HG03066 (cell line): ENCODE data around the gene PKD1.
"Not testable (repeated sequence)": the region's sequence is repeated elsewhere in the genome, so short reads cannot be mapped to it uniquely, and the experiment has no call there.

Source experiments
- ATAC-seq: cut with Tn5 transposase; IDR thresholded peaks from one replicate; pipeline ENCODE4 v1.9.1; 2021; ENCODE audit warnings: low read depth; ENCODE audit not compliant: unreplicated experiment

Gene PKD1

DNA sequence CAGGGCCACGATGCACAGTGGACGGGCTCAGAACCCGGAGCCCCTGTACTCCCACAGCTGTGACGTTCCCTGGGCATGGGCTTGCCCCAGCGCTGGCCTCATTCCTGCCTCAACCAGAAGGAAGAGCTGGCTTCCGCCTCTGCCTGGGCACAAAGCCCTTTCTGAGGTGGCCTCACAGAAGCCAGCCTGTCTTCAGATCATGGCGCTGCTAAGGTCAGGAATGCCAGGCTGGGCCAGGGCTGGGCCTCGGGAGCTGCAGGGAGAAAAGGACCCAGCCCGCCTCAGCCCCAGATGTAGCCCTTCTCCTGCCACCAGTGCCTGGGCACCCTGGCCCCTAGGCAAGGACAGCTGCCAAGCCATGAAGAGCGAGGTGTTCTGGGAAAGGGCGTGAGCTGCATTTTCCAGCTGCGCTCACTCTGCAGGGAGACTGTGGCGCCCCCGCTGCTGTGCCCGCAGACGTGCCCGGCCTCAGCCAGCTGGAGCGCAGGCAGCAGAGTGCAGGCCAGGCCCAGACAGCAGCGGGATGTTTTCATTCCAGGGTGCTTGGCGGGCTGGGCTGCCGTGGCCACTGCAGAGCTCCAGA lies 9.4 kb downstream of the PKD1 start:
- ATAC-seq: not testable (repeated sequence)

DNA sequence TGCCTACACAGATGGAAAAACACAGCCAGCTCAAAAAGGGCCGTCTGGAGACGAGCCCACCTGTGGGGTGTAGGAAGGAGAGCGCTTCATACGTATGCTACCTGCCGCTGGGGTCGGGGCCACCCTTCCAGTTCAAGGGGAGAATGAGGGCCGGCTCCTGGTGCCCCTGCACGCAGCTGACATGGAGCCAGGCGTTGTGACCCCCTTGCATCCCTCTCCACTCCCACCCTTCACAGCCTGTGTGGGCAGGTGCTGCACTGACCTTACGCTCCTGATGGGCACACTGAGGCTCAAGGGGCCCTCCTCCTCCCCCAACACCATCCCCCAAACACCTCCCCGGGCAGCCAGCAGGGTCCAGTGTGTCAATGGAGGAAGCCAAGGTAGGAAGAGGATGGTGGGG lies 10.1 kb downstream of the PKD1 start:
- not testable (repeated sequence) for ATAC-seq

DNA sequence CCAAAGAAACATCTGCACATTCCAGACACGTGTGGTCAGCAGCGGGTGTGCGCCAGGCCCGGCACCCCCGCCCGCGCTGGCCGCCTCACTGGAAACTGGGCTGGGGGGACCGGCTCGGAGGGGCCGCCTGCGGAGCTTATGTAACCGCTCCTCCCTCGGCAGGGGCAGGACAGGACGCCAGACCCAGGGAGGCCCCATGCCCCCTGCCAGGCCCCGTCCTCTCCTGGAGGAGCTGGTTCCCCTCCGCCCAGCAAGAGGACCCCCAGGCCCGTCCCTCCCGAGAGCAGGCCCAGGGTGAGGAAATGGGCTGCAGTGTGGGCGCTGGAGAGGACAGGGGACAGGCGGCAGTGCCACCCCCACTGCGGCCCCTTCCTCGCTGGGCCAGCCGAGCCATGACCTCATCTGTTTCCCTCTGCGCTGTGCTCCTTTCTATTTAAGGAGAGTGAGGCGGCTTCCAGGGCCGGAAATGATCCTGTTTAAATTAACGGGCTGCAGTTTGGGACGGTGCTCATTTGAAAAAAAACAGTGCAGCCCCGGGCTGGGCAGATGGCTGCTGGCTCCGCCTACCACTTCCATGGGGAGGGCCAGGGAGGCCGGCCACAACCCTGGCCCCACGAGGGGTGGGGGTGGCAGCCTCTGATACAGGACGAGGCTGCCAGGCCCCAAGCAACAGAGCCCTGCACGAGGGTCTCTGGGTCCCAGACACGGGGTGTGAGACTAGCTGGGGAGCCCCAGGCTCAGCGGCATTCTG lies 10.8 kb downstream of the PKD1 start:
- not testable (repeated sequence) for ATAC-seq

DNA sequence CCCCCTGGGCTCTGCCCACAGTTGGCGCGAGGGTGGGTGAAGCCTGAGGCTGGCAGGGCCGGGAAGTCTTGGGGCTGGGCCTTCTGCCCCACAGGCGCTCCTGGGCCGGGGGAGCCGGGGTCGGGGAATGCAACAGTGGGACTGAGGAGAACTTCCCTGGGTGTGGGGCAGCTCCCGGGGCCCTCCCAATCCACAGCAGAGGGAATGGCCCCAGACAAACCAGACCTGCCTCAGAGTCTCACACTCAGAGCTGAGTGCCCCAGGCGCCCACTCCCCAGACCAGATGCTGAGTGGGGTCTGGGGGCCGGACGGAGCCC lies 11.4 kb downstream of the PKD1 start:
- ATAC-seq: not testable (repeated sequence)

DNA sequence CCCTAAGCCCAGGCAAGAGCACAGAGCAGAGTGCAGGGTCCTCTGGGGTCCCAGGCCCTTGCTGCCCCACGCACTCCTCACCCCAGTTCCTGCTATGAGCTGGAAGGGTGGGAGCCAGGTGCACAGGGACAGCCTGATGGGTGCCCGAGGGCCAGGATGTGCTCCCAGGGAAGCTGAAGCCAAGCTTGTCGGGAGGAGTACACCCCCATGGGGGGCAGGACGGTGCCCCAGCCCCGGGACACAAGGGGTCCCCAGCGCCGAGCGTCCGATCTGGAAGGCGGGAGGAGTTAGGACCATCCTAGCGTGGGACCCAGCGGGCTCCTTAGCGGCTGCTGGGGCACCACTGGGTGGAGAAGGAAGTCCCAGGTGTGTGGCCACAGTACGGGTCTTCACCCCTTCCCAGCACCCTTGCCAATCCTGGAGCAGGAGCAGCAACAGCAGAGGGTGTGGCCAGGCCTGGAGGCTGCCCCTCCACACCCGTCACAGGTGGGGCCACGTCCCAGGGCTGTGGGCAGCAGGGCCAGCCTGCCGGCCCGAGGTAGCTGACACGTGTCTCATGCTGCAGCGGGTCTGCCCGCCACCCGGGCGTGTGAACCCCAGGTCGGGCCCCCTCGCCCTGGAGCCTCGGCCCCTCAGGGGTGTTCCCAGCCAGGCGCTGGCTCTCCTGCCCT lies 11.9 kb downstream of the PKD1 start:
- ATAC-seq: not testable (repeated sequence)

DNA sequence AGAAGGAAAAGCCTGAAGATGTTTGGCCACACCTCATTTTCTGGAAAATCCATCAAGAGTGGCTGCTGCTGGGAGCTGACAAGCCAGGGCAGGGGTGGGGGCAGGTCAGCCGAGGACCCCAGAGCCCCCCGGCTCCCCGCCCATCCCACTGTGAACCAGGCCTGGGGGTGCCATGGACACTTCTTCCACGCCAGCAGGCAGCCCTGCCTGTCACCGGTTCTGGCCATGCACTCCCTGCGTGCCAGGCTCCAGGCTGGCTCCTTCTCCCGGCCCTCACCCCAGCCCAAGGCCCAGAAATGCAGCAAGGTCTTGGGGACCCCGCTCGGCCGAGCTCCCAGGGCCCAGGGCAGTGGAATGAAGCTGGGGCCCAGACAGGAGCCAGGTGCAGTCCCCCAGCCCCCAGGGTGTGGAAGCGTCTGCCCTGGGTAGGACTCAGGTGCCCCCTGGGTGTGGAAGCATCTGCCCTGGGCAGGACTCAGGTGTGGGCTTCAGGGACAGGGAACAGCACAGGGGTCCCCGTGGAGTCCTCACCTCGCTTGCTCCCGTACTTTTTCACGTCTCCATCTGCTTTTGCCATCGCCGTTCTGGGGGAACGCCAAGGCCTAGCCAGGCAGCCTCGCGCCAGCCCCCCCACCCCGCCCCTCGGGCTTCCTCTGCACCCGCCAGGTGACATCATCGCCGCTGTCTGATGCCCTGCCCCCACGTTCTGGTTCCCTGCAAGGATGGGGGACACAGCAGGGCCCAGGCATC lies 12.6 kb downstream of the PKD1 start:
- ATAC-seq: not testable (repeated sequence)

DNA sequence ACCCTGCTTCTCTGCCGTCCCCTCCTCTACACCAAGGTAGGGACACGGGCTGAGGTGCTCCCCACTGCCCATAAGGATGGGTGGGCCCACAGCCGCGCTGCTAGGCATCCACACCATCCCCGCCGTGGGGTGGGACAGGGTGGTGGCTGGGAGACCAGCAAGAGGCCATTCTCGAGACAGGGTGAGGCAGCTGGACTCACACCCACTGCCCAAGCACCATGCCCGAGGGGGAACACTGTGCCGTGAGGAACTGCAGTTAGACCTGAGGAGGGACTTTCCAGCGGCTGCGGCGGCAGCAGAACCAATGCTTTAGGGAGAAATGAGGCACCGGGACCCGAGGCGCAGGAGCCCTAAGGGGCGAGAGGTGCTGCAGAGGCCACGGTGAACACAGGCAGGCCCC lies 13.3 kb downstream of the PKD1 start:
- no peak for ATAC-seq

DNA sequence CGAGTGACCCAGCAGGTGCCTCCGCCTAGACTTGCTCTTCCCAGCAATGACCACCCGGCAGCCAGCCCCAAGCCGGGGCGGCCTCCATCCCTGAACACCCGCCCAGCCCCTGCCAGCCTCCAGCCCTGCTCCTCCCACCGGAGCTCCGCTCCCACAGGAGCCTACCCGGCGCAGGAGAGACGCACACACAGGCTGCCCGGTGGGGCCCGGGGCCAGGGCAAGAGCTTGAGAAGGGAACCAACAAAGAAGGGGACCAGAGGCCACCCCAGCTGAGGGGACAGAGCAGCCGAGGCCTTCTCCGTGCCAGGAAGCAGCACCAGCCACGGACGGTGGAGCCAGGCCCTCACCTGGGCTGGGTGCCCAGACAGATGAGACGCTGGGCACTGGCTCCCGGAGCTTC lies 13.8 kb downstream of the PKD1 start:
- ATAC-seq: no peak

DNA sequence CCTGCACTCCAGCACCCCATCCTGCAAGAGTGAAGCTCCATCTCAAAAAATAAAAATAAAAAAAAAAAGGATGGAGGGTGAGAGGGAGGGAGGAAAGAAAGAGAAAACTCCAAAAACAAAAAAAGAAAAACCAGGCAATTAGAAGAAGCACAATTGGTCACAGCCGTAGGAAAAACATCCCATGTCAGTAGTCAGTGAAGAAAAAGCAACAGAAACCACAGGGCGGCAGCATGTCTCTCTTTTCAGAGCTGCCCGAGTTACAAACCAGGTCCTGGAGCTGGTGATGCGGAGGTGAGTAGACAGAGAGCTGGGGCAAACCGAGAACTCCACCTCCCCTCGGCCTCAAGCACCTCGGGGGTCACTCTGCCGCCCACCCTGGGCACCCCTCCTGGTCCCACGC lies 14.4 kb downstream of the PKD1 start:
- not testable (repeated sequence) for ATAC-seq

DNA sequence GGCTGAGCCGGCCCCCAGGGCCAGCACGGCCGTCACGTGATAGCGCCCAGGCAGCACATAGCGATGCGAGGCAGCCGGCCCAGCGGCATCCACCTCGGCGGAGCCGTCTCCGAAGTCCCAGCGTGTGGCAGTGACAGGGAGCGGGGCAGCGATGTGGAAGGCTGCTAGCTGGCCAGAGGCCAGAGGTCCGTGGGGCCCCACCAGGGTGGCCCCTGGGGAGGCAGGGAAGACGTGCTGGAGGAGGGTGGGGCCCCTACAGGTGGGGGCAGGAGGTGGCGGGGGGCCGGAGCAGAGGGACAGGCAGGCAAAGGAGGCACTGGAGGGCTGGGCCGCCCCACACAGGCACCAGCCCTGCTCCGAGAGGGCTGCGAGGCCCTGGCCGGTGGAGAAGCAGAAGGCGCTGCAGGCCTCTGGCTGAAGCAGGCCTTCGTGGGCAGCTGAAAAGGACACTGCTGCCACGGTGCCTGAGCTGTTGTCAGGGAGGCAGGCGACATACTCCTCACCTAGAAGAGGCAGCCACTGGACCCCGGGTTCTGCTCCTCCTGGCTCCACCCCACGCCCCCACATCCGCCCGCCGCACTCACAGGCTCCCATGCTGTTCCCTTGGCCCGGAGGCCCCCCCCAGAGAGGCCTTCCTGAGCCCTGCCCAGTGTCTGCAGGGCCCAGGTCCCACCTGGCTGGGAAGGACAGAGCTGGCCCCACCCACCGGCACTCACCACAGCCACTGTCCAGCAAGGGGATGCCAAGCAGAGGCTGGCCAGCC lies 17.6 kb downstream of the PKD1 start:
- ATAC-seq: not testable (repeated sequence)

DNA sequence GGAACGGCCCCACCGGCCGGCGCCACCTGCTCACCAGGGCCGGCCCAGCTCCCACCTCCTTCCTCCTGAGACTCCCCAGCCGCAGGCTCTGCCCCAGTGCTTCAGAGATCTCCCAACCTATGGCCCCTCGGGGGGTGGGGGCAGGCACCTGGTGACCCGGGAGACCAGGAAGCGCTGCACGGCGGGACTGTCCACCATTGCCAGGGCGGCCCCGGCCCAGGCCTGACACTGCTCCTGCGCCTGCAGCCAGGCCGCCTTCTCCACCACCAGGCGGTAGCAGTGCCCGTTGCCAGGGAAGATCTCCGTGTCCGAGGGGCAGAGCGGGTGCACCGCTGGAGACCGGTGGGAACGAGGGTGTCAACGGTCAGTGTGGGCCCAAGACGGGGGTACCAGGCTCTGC lies 18.4 kb downstream of the PKD1 start:
- ATAC-seq: not testable (repeated sequence)

DNA sequence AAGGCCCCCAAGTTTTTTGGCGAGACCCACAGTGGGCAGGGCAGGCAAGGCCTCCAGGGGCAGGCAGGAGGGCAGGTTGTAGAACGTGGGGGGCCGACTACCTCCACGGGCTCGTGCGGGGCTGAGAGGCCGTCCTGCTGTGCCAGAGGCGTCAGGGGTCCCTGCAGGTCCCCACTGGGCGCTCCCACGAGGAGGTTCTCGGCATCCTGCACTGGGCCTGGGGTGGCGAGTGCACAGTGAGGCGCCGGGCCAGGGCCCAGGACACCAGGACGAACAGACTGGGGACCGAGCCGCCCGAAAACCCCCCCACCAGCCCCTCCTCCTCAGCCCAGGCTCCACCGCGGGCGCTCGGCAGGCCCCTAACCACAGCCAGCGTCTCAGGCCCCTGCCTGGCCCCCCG lies 19.3 kb downstream of the PKD1 start:
- not testable (repeated sequence) for ATAC-seq

DNA sequence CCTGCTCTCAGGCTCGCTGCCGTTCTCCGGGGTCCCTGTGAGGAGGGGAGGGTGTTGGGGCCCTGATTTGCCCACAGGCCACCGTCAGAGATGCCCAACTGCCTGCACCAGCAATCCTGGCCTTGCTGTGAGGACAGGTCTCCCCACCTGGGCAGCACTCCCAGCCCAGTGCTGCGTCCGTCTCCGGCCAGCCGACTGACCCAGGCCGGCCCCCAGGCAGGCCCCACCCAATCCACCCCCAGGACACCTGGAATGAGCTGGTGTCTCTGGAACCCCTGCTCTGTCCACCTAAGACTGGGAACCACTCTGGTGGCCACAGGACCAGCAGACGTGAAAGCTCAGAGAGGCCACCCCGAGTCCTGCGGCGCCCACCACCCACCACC lies 20.1 kb downstream of the PKD1 start:
- ATAC-seq: no peak

DNA sequence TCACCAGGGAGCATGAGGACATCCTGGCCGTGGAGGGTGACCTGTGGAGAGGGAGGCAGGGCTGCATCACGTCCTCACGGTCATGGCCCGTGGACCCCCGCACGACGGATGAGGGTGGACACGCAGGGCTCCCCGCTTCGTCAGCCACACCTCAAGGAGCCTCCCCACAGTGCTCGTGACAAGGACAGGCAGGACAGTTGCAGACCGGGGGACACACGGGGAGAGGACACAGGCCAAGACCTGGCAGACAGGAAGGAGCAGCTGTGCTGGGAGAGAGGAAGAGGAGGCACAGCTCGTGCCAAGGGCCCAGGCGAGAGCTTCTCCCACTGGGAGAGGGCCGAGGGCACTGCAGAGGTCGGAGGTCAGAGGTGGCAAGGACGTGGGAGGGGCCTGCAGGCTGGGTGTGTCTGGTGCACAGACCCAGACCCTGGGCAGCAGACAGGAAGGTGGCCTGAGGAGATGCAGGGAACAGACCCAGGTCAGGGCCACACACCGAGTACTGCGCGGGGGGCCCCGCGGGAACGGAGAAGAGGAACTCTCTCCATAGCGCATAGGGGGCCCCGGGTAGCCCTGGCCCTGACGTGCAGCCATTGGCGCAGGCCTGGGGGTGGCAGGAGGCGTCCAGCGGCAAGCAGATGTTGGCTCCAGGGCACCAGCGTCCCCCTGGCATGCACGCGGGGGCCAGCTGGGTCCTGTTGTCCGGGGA lies 20.7 kb downstream of the PKD1 start:
- not testable (repeated sequence) for ATAC-seq

DNA sequence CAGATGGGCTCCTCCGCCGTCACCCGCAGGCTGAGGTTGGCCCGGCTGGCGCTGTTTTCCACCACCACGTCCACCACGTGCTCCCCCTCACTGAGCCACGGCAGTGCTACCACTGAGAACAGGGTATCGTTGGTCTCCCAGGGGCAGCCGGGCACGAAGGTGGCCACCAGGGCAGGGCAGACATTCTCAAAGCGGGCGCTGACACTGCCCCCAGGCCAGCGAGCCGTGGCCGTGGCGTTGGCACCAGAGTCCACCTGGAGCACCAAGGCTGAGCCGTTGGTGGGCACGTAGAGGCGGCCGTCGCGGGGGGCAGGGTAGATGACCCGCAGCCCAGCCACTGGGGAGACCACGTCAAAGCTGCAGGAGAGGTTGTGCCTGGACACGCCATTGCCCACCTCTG lies 21.5 kb downstream of the PKD1 start:
- ATAC-seq: not testable (repeated sequence)

DNA sequence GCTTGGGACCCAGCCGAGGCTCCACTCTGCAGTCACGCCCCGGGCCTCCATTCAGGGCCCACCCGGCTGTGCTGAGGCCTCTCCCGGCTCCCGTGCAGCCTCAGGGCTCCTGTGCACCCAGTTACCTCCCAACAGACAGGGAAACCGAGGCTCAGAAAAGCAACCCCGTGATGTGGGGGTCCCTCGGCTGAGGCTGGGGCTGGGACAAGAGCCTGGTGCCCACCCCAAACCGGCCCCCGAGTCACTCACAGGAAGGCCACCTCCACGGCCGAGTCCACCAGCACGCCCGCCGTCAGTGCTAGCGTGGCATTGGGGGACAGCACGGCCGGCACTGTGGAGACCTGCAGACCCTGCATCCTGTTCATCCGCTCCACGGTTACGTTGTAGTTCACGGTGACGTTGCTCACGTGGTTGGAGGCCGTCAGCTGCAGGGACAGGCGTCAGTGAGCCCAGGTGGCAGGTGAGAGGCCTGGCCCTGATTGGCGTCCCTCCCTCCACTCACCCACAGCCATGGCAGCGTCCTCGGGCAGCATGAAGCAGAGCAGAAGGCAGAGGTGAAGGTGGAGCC lies 23.1 kb downstream of the PKD1 start:
- ATAC-seq: not testable (repeated sequence)

DNA sequence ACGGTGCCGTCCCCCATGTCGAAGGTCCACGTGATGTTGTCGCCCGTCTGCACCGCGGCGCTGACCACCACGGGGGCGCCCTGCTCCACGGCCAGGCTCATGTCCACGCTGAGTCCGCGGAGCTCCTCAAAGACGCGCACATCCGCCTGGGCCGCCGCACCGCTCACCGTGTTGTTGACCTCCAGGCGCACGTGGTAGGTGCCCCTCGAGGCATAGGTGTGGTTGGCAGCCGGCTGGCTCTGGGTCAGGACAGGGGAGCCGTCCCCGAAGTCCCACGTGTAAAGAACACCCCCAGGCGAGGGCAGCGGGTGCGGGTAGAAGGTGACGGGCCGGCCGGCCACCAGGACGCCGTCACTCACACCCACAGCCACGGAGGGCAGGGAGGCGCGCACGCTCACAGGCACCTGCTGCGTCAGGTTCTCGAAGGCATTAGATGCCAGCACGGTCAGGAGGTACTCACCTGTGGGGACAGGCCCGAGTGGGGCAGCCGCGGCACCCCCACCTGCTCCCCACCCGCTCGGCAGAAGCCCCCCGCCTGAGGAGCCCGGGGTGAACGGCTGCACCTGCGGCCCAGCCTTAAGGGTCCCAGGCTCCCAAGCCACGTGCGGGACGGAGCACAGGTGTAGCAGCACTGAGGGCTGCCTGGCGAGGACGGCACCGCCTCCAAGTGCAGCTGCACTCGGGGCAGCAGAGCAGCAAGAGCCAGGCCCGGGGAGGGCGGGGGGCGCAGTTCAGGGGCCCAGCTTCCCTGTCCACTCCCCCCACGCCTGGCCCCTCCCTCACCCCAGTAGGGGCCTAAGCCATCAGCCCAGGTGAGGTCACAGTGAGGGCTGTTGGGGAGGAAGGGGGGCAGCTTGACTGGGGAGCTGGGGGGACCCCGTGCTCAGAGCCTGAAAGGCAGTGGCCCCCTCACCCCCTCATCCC lies 24.0 kb downstream of the PKD1 start:
- not testable (repeated sequence) for ATAC-seq

DNA sequence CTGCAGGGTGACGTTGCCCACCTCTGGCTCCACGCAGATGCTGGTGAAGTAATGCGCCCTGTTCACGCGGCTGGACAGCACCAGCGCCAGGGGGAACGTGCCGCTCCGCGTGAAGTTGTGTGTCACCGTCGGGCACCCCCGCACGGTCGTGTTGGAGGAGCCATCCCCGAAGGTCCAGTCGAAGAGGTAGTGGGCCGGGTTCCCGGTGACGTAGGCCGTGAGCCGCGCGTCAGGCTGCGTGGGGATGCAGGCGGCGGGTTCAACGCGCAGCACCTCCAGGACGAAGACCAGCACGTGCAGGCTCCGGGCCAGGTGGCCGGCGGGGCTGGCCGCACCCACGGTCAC lies 24.7 kb downstream of the PKD1 start:
- not testable (repeated sequence) for ATAC-seq
